Adrenal gland (tissue), 5 donors: ENCODE results near the gene PTK7.

Experiments used
- CTCF ChIP-seq, 6 experiments: fragments of 450-650 bp in 4 of 6; fragments of 200-600 bp in 2 of 6; sonication (generic) in 1 of 6; IDR thresholded peaks; 1 replicate in 5 of 6; 2 replicates in 1 of 6; pipeline versions ENCODE4 v1.5.1 to v1.8.0; 2016 to 2021; ENCODE audit warnings: antibody characterized with exemption in 6 of 6, mild to moderate bottlenecking in 2 of 6, moderate library complexity in 1 of 6
- POLR2A ChIP-seq, 2 donors: fragments of 450-650 bp; IDR thresholded peaks; one replicate each; pipeline ENCODE4 v1.6.1; 2017; ENCODE audit warnings: antibody characterized with exemption in 2 of 2, mild to moderate bottlenecking in 2 of 2, moderate library complexity in 1 of 2
- donor health status: DM: no; HTN: no; CAD: no.

- no peak for TF ChIP-seq CTCF (IDR thresholded peaks at IDR 0.05)
- no peak for TF ChIP-seq POLR2A (IDR thresholded peaks at IDR 0.05)
Observed at GRCh38 chr6:43193929-43194328, 117.8 kb downstream of the PTK7 start.
